HUES48 (cell line): Measurements from ENCODE around the gene ATP1A3.

Experiments
- H3K27ac ChIP-seq: one replicate; pipeline ENCODE4 v1.7.0; 2013; ENCODE audit warnings: low read depth, low read length, inconsistent platforms
- H3K27me3 ChIP-seq: 2 replicates; pipeline ENCODE4 v1.6.1; 2013; ENCODE audit warnings: mild to moderate bottlenecking, low read length; ENCODE audit not compliant: control insufficient read depth, insufficient read depth
- H3K36me3 ChIP-seq: 2 replicates; pipeline ENCODE4 v1.6.1; 2013; ENCODE audit warnings: low read length; ENCODE audit not compliant: control insufficient read depth, insufficient read depth
- H3K4me1 ChIP-seq: 2 replicates; pipeline ENCODE4 v1.6.1; 2013; ENCODE audit warnings: mild to moderate bottlenecking, low read length; ENCODE audit not compliant: control insufficient read depth, insufficient read depth
- H3K4me3 ChIP-seq: 2 replicates; pipeline ENCODE4 v1.5.1; 2013; ENCODE audit warnings: mild to moderate bottlenecking, low read depth, low read length
- H3K9ac ChIP-seq: 2 replicates; pipeline ENCODE4 v1.6.1; 2013; ENCODE audit warnings: mild to moderate bottlenecking, low read depth, low read length, moderate library complexity
- H3K9me3 ChIP-seq: 2 replicates; pipeline ENCODE4 v1.6.1; 2013; ENCODE audit warnings: low read length; ENCODE audit not compliant: control insufficient read depth, insufficient read depth

The ATP1A3 gene

DNA sequence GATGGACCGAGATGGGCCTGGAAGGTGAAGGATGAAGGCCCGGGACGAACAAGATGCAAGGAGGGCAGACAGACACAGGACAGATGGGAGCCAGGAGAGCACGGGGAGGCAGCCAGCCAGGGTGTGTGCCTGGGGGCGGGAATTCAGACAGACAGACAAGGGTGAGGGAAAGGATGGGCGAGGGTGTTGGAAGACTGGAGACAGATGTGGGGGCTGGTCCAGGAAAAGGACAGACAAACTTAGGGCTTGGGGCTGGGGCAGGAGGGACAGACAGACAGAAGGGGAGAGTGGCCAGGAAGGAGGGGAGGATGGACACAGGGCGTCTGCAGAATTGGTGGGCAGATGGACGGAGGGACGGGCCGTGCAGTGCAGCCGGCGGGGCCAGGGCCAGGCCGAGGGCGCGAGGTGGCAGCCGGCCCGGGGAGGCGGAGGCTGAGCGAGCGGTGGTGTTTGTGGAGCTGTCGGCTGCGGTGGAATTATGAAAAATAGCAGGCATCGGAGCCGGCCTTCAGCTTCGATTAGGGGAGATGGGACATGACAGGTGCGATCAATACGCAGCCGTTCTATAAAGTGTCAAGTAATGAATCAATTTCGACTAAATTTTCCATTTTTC, 61.2 kb downstream of the ATP1A3 start:
- Histone ChIP-seq H3K4me1 (peaks cover 13% of the 10 kb centered on the region), H3K27ac (no peak overlapping the region), H3K9ac (no peak overlapping the region)

DNA sequence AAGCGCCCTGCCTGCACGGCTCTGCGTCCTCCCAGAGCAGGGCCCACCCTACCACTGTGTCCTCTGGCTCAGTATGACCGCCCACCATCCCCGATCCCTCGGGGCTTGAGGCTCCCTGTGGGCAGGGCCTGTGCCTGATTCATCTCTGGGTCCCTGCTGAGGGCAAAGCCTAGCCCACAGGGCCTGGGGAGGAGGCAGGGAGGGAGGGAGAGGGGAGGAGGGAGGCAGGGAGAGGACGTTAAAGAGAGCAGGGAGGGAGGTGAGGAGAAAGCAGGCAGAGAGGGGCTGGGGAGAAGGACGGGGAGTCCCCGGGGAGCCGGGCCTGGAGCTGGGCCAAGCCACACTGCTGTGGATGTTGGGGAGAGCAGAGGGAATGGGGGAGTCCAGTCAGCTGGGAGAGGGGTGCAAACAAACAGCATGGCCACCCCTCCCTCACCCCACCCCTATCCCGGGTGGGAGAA, 61.7 kb downstream of the ATP1A3 start:
- no peaks in the 10 kb centered on the region for H3K36me3 ChIP-seq
- H3K9ac ChIP-seq = no peak overlapping the region
- no peak overlapping the region for H3K27ac ChIP-seq
- H3K4me1 ChIP-seq = peaks cover 13% of the 10 kb centered on the region
- H3K9me3 ChIP-seq = no peaks in the 10 kb centered on the region
- H3K27me3 ChIP-seq = peaks cover 99% of the 10 kb centered on the region
- H3K4me3 ChIP-seq = no peak overlapping the region

More for the DNA sequence above, 61.2 kb downstream of the ATP1A3 start:
- no peaks in the 10 kb centered on the region for H3K9me3 ChIP-seq
- no peaks in the 10 kb centered on the region for H3K36me3 ChIP-seq
- H3K4me3 ChIP-seq = no peak overlapping the region
- H3K27me3 ChIP-seq = peaks cover 99% of the 10 kb centered on the region

DNA sequence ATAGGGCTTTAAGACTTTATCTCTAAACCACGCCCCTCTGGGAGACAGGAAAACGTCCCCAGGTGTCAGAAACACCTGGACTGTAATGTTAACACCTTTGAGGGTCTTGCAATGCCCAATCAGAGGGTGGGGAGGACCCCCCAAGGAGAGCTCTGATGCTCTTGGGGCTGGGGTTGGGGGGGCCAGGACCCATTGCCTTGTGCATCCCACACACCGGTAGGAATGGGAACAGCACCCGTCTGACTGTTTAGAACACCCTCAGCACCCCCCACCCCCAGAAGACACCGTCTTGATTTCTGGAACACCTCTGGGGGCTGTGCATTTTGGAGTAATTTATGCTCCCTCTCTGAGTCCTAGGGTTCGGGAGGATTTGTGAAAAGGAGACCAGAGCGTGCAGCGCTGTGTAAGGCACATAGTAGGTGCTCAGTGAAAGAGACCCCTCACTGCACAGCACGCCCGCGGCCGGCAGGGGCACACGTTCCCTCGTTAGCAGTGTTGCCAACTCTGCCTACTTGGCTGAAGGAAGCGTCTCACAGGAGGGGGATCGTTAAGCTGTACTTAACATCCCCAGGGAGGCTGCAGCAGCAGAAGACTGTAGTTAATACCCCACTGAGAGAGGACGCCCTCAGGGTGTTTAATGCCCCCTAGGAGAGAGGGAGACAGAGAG, 63.0 kb downstream of the ATP1A3 start:
- Histone ChIP-seq H3K4me3 (no peak overlapping the region), H3K27me3 (peaks cover 99% of the 10 kb centered on the region), H3K4me1 (peaks cover 13% of the 10 kb centered on the region), H3K27ac (no peak overlapping the region), H3K36me3 (no peaks in the 10 kb centered on the region), H3K9me3 (no peaks in the 10 kb centered on the region), H3K9ac (no peak overlapping the region)

DNA sequence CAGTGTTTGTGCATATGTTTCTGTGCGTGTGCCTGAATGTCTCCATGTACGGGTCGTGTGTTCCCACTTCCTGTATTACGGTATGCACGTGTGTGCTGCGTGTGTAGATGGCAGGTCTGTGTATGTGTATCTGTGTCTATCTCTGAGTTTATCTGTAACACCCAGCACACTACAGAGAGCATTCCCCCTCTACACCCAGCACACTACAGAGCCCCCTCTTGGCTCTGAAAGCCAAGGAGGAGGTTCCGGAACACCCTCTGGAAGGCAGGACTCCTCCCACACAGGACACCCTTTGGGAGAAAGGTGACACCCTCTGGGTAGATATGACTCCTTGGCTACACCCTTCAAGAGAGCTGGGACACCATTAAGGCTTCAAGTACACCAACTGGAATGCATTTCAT, 63.7 kb downstream of the ATP1A3 start:
- Histone ChIP-seq H3K4me3 (no peak overlapping the region), H3K4me1 (peaks cover 13% of the 10 kb centered on the region), H3K36me3 (no peaks in the 10 kb centered on the region), H3K27me3 (peaks cover 99% of the 10 kb centered on the region), H3K27ac (no peak overlapping the region), H3K9me3 (no peaks in the 10 kb centered on the region), H3K9ac (no peak overlapping the region)

DNA sequence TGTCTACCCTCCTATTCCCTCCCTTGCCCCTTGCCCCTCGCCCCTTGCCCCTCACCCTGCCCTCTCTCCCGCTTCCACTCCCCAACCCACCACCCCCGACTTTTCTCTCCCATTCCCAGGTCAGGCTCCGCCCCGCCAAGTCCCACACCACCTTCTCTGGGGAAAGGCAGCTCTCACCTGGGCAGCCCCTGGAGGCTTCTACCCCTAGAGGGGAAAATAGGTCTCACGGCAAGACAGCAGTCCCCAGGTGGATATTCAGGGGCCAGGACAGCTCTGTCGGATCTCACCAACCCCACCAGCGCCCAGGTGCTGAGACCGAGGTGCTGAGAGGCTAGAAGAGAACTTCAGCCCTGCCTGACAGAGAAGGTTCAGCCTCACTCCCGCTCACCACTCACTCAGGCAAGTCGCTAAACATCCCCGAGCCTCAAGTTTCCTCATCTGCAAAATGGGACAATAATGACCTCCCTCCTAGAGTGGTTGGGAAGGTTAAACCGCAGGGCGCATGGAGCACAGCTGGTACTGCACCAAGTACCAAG, 64.4 kb downstream of the ATP1A3 start:
- H3K4me1 ChIP-seq = peaks cover 13% of the 10 kb centered on the region
- H3K9me3 ChIP-seq = no peaks in the 10 kb centered on the region
- H3K27ac ChIP-seq = no peak overlapping the region
- H3K9ac ChIP-seq = no peak overlapping the region
- no peak overlapping the region for H3K4me3 ChIP-seq
- no peaks in the 10 kb centered on the region for H3K36me3 ChIP-seq
- peaks cover 99% of the 10 kb centered on the region for H3K27me3 ChIP-seq

DNA sequence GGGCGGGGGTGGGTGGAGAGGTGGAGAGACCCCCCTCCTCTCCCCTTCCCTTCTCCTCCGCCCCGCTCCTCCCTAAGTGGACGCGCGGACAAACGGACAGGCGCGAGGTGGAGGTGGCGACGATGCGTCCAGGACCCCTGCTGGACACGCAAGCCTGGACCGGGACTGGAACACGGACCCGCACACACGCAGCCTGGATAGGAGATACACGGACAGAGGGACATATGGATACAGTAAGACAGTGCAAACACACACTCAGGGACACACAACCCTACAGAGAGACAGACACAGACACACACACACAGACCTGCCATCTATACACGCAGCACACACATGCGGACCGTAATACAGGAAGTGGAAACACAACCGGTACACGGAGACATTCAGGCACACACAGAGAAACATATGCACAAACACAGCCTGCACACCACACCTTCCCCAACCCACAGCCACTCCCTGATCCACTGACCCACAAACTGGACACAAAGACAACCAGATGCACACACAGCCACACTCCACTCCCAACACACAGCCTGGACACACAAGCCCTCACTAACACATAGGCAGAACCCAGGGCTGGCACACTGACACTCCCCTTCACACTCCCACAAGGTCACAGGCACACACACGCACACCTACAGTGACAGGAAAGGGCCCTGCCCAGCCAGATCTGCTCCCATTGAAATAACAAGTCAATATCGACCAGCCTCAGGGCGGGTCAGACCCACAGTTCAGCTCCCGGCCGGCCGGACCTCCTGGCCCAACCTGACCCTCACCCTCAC, 65.1 kb downstream of the ATP1A3 start:
- Histone ChIP-seq H3K4me3 (peak overlapping the region; percentile 41), H3K27ac (no peak overlapping the region), H3K27me3 (peaks cover 99% of the 10 kb centered on the region), H3K9me3 (no peaks in the 10 kb centered on the region), H3K4me1 (peaks cover 13% of the 10 kb centered on the region), H3K36me3 (no peaks in the 10 kb centered on the region), H3K9ac (no peak overlapping the region)

DNA sequence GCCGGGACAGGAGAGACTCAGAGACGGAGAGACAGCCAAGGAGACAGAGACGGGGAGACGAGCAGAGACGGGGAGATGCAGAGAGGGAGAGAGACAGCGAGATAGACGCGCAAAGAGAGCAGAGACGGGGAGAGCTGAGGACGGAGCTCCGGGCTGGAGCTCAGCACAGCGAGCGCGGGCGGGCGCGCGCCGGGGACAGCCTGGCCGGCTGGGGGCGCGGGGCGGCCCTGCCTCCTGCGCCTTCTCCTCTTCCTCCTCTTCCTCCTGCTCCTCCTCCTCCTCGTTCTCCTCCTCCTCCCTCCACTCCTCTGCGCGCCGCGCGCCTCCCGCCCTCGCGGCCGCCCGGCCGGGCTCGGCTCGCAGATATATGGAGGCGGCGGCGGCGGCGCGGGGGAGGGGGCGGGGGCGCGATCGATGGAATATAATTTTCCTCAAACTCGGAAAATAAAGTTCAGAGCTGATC, 65.8 kb downstream of the ATP1A3 start, which contains the start of gene ERFL:
Gene ERFL, minus strand, starts transcription at position 229 of the 463 bp plus-strand sequence. CDS start 15,530 bp downstream, outside the sequence.
- peaks cover 95% of the 10 kb centered on the region for H3K27me3 ChIP-seq
- no peaks in the 10 kb centered on the region for H3K9me3 ChIP-seq
- no peaks in the 10 kb centered on the region for H3K36me3 ChIP-seq
- H3K4me3 ChIP-seq = peak within 1 kb of the TSS; percentile 56
- no peak within 1 kb of the TSS for H3K27ac ChIP-seq
- peaks cover 13% of the 10 kb centered on the region for H3K4me1 ChIP-seq
- H3K9ac ChIP-seq = no peak within 1 kb of the TSS

DNA sequence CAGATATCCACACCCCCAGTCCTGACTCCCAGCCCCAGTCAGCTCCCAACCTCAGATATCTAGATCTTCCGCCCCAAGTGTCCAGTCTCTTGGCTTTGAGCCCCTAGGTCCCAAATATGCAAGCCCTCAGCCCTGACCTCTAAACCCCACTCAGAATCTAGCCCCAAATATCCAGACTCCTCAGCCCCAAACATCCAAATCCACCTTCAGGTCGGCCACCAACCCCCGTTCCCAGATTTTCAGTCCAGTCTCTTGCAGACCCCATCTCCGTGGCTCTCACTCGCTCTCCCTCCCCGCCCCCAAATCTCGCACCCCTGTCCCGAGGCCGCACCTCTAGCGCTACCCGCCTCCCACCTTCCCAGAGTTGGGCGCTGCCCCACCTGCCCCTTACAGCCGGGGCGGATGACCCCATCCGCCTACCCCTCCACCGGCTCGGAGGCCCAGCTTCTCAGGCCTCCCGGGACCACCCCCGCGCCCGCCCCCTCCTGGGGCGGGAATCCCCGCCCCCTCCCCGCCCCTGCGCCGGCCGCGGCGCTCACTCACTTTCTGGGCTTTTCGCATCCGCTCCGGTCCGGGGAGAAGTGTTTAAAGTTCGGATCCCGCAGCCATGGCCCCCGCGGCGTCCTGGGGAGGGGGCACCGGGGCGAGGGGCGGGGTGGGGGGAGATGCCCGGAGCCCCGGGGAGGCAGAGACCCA, 66.4 kb downstream of the ATP1A3 start:
- Histone ChIP-seq H3K4me1 (peaks cover 13% of the 10 kb centered on the region), H3K27me3 (peaks cover 95% of the 10 kb centered on the region), H3K4me3 (peak overlapping the region; percentile 56), H3K36me3 (no peaks in the 10 kb centered on the region), H3K9me3 (no peaks in the 10 kb centered on the region), H3K9ac (no peak overlapping the region), H3K27ac (no peak overlapping the region)

DNA sequence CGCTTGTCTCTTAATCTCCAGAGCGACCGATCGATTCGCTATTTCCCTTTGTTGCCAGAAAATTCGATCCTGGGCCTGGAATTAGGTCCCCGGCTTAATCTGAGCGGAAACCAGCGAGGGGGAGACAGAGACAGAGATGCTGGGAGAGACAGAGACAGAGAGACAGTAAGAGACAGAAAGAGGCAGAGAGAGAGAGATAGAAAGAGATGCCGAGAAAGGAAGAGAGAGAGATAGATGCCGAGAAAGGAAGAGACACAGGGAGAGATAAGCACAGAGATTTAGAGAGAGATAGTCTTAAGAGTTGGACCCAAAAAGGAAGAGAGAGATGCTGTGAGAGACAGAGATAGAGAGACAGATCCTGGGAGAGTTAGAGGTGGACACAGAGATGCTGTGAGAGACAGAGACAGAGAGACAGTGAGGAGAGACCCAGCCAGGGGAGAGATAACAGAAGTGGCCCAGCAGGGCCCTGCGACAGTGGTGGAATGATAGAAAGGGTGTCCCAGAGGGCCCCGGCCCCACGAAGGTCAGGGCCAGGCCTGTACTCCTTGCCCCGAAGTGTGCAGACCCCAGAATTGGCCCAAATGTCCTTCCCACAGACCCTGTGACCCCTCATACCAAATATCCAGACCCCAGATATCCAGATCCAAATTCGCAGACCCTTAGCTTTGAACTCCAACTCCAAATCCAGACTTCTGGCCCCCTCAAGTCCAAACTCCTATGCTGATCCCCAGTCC, 67.1 kb downstream of the ATP1A3 start:
- Histone ChIP-seq H3K4me3 (no peak overlapping the region), H3K27ac (no peak overlapping the region)

More for the DNA sequence above, 67.1 kb downstream of the ATP1A3 start:
- peaks cover 95% of the 10 kb centered on the region for H3K27me3 ChIP-seq
- no peak overlapping the region for H3K9ac ChIP-seq
- peaks cover 11% of the 10 kb centered on the region for H3K4me1 ChIP-seq
- no peaks in the 10 kb centered on the region for H3K36me3 ChIP-seq
- no peaks in the 10 kb centered on the region for H3K9me3 ChIP-seq
